GF-D8 (cell line): ENCODE results near the gene CCDC68.

Experiments
- DNase-seq: peaks from one replicate; lab custom pipeline; 2025; lab: John Stamatoyannopoulos, UW

CCDC68 gene

GRCh38 chr18:54916507-54916906 lies 42.8 kb downstream of the CCDC68 start:
- DNase-seq = no peak

- no peak for DNase-seq
Measured at GRCh38 chr18:54914816-54915215, 44.4 kb downstream of the CCDC68 start.

GRCh38 chr18:54911551-54911950 lies 47.7 kb downstream of the CCDC68 start:
- DNase-seq = no peak

- DNase-seq = no peak
Measured at GRCh38 chr18:54910161-54910919, 48.9 kb downstream of the CCDC68 start.

GRCh38 chr18:54909538-54909937 lies 49.7 kb downstream of the CCDC68 start:
- DNase-seq = no peak

GRCh38 chr18:54906331-54907185 lies 52.7 kb downstream of the CCDC68 start:
- DNase-seq = no peak

GRCh38 chr18:54905629-54906028 lies 53.6 kb downstream of the CCDC68 start:
- DNase-seq = no peak

GRCh38 chr18:54904581-54904980 lies 54.7 kb downstream of the CCDC68 start:
- no peak for DNase-seq

GRCh38 chr18:54900290-54900689 lies 59.0 kb downstream of the CCDC68 start:
- DNase-seq = no peak

GRCh38 chr18:54899500-54899899 lies 59.8 kb downstream of the CCDC68 start:
- DNase-seq = no peak

- DNase-seq = no peak
Measured at GRCh38 chr18:54888933-54889332, 70.3 kb downstream of the CCDC68 start.

- no peak for DNase-seq
Measured at GRCh38 chr18:54888378-54888777, 70.9 kb downstream of the CCDC68 start.

- no peak for DNase-seq
Measured at GRCh38 chr18:54883816-54884604, 75.3 kb downstream of the CCDC68 start.

GRCh38 chr18:54882318-54882717 lies 76.9 kb downstream of the CCDC68 start:
- DNase-seq = no peak

GRCh38 chr18:54881229-54881768 lies 78.0 kb downstream of the CCDC68 start:
- no peak for DNase-seq

- no peak for DNase-seq
Measured at GRCh38 chr18:54880395-54881105, 78.7 kb downstream of the CCDC68 start.

GRCh38 chr18:54879691-54880090 lies 79.6 kb downstream of the CCDC68 start:
- no peak for DNase-seq

GRCh38 chr18:54878659-54879358 lies 80.5 kb downstream of the CCDC68 start:
- DNase-seq = no peak

- peak; percentile 75 for DNase-seq
Measured at GRCh38 chr18:54878159-54878622, 81.1 kb downstream of the CCDC68 start.

- no peak for DNase-seq
Measured at GRCh38 chr18:54877076-54877475, 82.2 kb downstream of the CCDC68 start.

- DNase-seq = no peak
Measured at GRCh38 chr18:54875063-54875462, 84.2 kb downstream of the CCDC68 start.
